Measurements from ENCODE around the gene MAD2L2.

DNA sequence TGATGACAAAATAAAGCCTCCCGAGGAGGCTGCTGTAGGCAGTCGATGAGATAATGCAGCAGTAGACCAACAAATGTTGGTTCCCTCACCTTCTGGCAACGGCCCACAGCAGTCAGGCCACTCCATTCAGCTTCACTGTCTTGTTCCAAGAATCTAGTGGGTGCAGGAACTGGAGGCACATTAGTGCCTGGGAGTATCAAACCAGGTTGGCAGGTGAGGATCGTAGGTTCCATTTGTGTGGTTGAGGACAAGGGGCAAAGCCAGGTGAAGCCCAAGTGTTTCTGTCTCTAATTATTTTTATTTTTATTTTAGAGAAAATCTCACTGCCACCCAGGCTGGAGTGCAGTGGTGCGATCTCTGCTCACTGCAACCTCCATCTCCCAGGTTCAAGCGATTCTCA lies 40.0 kb downstream of the MAD2L2 start:
- TF ChIP-seq USF1 (CRISPR knock-in tag; IDR thresholded peaks at IDR 0.05) (no peak), ETV6 (CRISPR knock-in tag; IDR thresholded peaks at IDR 0.05) (no peak)
